Panc1 (cell line): ENCODE results near the gene SH3GL1.

Experiments used
- TCF7L2 ChIP-seq: IDR thresholded peaks from 2 replicates; pipeline ENCODE4 v1.6.1; 2011; ENCODE audit warnings: mild to moderate bottlenecking, low read depth, low read length, inconsistent platforms
- TF ChIP-seq, protein P1 (sequence below): fragments of 450-650 bp; IDR thresholded peaks from 2 replicates; pipeline ENCODE4 v1.5.1; 2017; ENCODE audit warnings: mild to moderate bottlenecking

DNA sequence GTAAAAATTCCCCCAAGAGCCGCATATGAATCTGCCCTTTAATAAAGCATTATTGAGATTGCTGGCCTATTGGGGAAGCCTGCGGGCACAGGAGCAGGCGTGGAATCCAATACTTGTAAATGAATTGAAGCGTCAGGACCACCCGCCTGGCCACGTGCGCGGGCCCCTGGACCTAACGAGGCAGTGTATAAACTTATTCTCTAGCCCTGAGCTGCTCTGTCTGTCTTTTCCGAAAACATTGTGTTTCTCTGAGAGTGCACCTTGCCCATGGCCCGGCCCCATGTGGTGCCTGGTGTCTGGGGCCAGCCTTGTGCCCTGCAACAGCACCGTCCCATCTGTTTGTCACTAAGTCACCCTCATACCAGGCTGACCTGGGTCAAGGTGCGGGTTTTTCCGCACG is 42.8 kb upstream of the SH3GL1 start:
- TF ChIP-seq, protein P1, sequence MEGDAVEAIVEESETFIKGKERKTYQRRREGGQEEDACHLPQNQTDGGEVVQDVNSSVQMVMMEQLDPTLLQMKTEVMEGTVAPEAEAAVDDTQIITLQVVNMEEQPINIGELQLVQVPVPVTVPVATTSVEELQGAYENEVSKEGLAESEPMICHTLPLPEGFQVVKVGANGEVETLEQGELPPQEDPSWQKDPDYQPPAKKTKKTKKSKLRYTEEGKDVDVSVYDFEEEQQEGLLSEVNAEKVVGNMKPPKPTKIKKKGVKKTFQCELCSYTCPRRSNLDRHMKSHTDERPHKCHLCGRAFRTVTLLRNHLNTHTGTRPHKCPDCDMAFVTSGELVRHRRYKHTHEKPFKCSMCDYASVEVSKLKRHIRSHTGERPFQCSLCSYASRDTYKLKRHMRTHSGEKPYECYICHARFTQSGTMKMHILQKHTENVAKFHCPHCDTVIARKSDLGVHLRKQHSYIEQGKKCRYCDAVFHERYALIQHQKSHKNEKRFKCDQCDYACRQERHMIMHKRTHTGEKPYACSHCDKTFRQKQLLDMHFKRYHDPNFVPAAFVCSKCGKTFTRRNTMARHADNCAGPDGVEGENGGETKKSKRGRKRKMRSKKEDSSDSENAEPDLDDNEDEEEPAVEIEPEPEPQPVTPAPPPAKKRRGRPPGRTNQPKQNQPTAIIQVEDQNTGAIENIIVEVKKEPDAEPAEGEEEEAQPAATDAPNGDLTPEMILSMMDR = no peak
- no peak for TF ChIP-seq TCF7L2
